ENCODE results near the gene CLDN14. TPM values are rescaled to one million over a fixed set of nuclear protein-coding genes. Genes with fewer than 3 reads are reported as not detected.

The CLDN14 gene
- total RNA-seq, 1 experiment from 2014 or later: not detected

DNA sequence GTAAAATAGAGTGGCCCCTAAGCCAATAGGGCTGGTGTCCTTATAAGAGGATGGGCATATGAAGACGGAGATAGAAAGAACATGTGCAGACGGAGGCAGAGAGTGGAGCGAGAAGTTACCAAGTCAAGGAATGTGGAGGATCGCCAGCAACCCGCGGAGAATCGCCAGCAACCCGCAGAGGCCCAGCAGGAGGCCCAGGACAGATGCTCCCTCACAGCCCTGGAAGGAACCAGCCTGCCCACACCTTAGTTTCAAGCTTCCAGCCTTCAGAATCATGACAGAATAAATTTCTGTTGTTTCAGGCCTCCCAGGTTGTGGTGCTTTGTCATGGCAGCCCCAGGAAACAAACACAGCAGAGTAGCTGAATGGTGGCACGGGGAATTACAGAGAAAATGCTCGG lies 9.6 kb downstream of the CLDN14 start:
- peaks cover 8% of the 10 kb centered on the region for H3K27me3 Mint-ChIP-seq (ENCODE audit: low read depth)
- no peak overlapping the region for H3K4ac ChIP-seq (ENCODE audit: low read depth, low read length)
- no peaks in the 10 kb centered on the region for H3K79me1 ChIP-seq (ENCODE audit: insufficient read depth, low read depth, low read length, poor library complexity, severe bottlenecking)
- H2BK20ac ChIP-seq (ENCODE audit: low read depth, low read length, poor library complexity, severe bottlenecking): no peak overlapping the region
- H3K36me3 Mint-ChIP-seq (ENCODE audit: insufficient read depth in 1 of 3, low read depth in 3 of 3): peaks cover 0 to 6% (median 0%) of the 10 kb centered on the region in 3 experiments; a peak in 3 of 7 replicates
- no peaks in the 10 kb centered on the region for H3K79me2 ChIP-seq (ENCODE audit: insufficient read depth, low read length)
- H4K20me1 ChIP-seq (ENCODE audit: control insufficient read depth, insufficient read depth, insufficient read length): no peaks in the 10 kb centered on the region
- no peaks in the 10 kb centered on the region for H3K23me2 ChIP-seq (ENCODE audit: insufficient read length, low read depth, low read length, poor library complexity, severe bottlenecking)
- no peak overlapping the region for H3K14ac ChIP-seq (ENCODE audit: insufficient read depth, low read length)
- no peak overlapping the region for H4K8ac ChIP-seq (replicated peaks; ENCODE audit: insufficient read length, low read depth, low read length)
- TF ChIP-seq CTCF (conservative IDR thresholded peaks at IDR 0.05): no peak
- H3K9me3 Mint-ChIP-seq: peaks cover 7 to 12% of the 10 kb centered on the region in 2 experiments; a peak in 4 of 5 replicates
- H3K18ac ChIP-seq (ENCODE audit: insufficient read length, low read depth, low read length): no peak overlapping the region
- H4K5ac ChIP-seq (ENCODE audit: insufficient read length, low read depth, low read length): no peak overlapping the region
- H2BK5ac ChIP-seq (ENCODE audit: insufficient read length, low read length): no peak overlapping the region
- H2AFZ ChIP-seq (ENCODE audit: low read length): no peak overlapping the region
- no peak overlapping the region for H3K23ac ChIP-seq (ENCODE audit: insufficient read length, low read depth, low read length)
- no peak overlapping the region for H3K9ac ChIP-seq (ENCODE audit: extremely low read depth, insufficient read length, low read length)
- H3K27ac ChIP-seq (ENCODE audit: insufficient read length, low read depth, low read length): no peak overlapping the region
- H3K27ac Mint-ChIP-seq: peak overlapping the region in 2 of 3 experiments; percentile 15 to 19; a peak in 2 of 7 replicates
- H2AK5ac ChIP-seq (ENCODE audit: insufficient read length, low read length): no peak overlapping the region
- no peak overlapping the region for H3T11ph ChIP-seq (ENCODE audit: low read length)
- no peak overlapping the region for H2BK120ac ChIP-seq (ENCODE audit: low read depth, low read length, poor library complexity, severe bottlenecking)
- H3K27me3 ChIP-seq (ENCODE audit: insufficient read depth, low read length): no peaks in the 10 kb centered on the region
- H4K91ac ChIP-seq (ENCODE audit: insufficient read length, low read depth, low read length): no peak overlapping the region
- no CpG with 5 or more reads among the region's 10 CpGs for WGBS (ENCODE audit: extremely low coverage, insufficient read length, low lambda C conversion rate)
- H3K9me3 ChIP-seq (ENCODE audit: control insufficient read depth, low read depth, low read length): no peaks in the 10 kb centered on the region
- H3K4me1 Mint-ChIP-seq: peaks cover 19 to 32% of the 10 kb centered on the region in 2 experiments
- no peak overlapping the region for H3K4me3 Mint-ChIP-seq
- no peak overlapping the region for H2BK12ac ChIP-seq (ENCODE audit: insufficient read length, low read depth, low read length)
- H2BK15ac ChIP-seq (ENCODE audit: low read depth, low read length): no peak overlapping the region
- peak; percentile 44 for DNase-seq
- H3K56ac ChIP-seq (ENCODE audit: insufficient read length, low read depth, low read length): no peak overlapping the region
- H3K4me1 ChIP-seq (ENCODE audit: insufficient read depth, low read length): peaks cover 6% of the 10 kb centered on the region; the same call in 1 of the 2 replicates
- no peak overlapping the region for H3K4me2 ChIP-seq (ENCODE audit: insufficient read depth, insufficient read length, low read length)

Data from H9 (cell line).